GM19025 (cell line): Measurements from ENCODE around the gene MMP24.
"Not testable (repeated sequence)": the region's sequence is repeated elsewhere in the genome, so short reads cannot be mapped to it uniquely, and the experiment has no call there.

Source experiments
- ATAC-seq: cut with Tn5 transposase; IDR thresholded peaks from one replicate; pipeline ENCODE4 v1.9.1; 2021; ENCODE audit warnings: mild to moderate bottlenecking, low read depth, moderate library complexity; ENCODE audit not compliant: unreplicated experiment

MMP24 gene

GRCh38 chr20:35305682-35306556, 79.4 kb downstream of the MMP24 start:
- ATAC-seq: no peak

GRCh38 chr20:35306931-35307517, 80.5 kb downstream of the MMP24 start:
- no peak for ATAC-seq

GRCh38 chr20:35307666-35308653, 81.5 kb downstream of the MMP24 start:
- no peak for ATAC-seq

DNA sequence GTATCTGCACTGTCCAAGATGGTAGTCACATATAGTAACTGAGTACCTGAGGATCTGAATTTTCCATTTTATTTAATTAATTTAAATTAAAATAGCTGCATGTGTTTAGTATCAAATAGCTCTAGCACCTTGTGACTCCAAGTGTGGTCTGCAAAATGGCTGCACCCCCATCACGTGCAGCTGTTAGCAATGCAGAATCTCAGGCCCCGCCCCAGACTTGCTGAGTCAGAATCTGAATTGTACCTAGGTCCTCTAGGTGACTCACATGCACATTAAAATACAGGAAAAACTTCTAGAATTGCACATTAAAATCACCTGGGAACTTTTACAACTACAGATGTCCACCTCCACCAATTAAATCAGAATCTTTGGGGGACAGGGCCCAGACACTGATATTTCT, 84.9 kb downstream of the MMP24 start:
- ATAC-seq: no peak

DNA sequence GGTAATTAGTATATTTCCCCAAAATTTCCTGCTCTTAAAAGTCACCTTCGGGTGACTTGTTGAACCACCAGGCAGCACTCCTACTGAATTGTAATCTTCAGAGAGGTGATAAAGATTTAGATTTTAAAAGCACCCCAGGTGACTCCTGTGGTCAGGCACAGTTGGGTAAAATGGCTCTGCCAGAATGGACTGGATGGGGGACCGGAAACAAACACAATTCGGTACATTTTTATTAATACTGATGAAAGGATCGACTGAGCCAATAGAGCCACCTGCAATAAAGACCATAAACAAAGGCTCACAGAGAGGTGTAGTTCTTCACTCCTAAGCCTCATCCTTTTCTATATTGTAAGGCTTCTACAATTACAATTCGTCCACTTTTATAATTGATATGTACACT, 85.3 kb downstream of the MMP24 start:
- ATAC-seq: no peak

DNA sequence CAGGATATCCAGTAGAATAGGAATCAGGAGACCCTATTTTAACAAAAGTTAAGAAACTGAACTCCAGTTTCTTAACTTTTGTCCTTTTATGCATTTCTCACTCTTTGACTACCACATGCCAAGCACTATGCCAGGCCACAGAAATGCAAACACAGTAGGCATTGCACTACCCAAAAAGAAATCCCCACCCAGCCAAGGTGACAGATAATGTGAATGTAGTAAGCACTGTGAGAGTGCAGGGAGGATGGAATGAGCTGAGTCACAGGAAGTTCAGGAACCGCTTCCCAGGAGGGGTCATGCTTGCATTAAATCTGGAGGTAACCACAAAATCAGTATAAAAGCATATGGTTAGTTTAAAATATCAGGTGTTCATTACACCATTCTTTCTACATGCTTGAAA, 85.8 kb downstream of the MMP24 start:
- no peak for ATAC-seq

- no peak for ATAC-seq
Measured at GRCh38 chr20:35314816-35315631, 88.5 kb downstream of the MMP24 start.

GRCh38 chr20:35315632-35316020, 89.1 kb downstream of the MMP24 start:
- ATAC-seq: not testable (repeated sequence)

- ATAC-seq: no peak
Measured at GRCh38 chr20:35316086-35316485, 89.6 kb downstream of the MMP24 start.

DNA sequence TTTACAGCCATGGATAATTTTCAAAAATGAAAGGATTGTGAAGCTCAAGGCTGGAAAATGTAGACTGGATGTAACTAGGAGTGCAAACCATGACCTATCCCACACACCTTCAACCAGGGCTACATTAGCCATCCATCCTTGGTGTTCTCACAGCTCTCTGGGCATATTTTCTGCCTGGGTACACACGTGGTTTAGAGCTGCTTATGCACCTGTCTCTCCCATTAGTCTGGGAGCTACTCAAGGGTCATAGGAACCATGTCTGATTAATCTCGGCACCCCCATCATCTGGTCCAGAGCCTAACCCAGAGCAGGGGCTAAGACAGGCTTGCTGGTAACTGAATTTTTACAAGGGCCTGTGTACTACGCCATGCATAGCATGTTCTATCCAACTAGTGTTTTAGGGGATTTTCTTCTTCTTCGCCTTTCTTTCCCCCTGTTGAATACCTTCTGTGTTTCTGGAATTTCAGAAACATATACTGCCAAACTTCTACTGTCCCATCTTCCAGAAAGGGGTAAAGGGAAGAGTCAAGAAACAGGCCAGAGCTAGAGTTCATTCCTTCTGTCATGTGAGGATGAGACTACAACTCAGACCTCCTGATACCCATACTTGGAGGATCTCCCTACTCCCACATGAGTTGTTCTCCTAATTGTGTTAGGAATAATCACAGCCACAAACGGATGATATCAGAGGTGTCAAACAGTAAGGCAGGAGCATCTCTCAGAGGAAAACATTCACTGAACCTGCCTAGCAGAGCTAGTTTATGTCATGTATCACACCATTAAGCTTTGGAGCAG, 91.1 kb downstream of the MMP24 start:
- no peak for ATAC-seq

- ATAC-seq: no peak
Measured at GRCh38 chr20:35318502-35319157, 92.1 kb downstream of the MMP24 start.

GRCh38 chr20:35319192-35319870, 92.8 kb downstream of the MMP24 start:
- ATAC-seq: no peak

GRCh38 chr20:35319871-35320197, 93.3 kb downstream of the MMP24 start:
- ATAC-seq: no peak

DNA sequence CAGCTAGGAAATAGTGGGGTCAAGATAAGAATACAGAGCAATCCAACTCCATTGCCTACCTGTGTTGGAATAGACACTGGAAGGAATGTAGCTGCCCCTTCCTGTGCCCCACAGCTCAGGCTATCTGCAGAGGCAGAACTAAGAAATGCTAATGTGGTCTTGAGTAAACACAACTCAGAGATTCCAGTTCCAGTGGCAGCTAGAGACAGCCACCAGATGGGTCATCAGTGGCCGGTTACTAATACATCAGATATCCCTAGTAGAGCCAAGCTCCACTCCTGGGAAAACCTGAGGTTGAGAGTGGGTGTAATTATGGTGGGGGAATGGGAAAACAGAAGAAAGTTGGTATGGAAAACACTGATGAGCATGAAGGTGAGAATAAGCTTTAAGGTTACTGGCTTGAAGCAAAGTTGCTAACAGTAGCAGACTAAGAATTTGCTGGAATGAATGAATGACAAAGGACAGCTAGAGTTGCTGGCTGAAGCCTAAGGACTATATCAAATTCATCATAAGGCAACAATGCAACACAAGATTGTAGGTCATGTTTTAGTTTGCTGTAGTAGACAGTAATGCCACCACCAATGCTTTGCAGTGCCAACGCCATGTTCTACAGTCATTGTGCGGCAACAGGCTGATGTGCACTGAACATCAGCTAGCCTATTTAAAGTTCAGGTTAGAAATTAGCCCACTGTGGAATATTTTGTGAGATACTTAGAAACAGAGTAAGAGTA, 94.1 kb downstream of the MMP24 start:
- no peak for ATAC-seq

GRCh38 chr20:35325401-35325800, 98.9 kb downstream of the MMP24 start:
- no peak for ATAC-seq

DNA sequence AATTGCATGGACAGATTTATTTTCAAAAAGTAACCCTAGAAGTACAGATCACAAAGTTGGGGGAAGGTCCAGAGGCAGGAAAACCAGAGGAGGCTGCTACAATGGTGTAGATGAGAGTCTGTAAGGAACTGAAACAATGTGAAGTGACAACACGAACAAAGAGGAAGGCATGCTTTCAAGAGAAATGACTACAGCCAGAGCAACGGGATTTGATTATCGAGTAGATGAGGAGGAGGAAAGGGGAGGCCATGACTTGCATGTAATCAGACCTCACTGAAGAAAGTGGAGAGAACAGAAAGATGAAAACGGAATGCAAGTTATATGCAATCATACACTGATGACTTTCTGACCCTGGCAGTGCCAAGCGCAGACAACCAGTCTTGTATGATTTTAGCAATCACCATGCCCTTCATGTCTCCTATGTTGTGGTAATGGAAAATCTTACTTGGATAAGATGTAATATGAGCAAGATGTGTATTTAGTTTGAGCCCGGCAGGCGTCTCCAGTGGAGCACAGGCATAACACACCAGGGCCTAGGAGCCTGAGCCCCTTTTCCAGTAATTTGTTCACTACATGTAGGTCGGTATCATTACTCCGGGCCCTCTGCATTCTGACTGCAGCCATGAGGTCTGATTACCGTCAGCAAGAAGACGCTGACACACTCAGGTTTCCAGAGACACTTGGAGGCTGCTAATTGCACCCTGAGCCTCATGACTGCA, 99.7 kb downstream of the MMP24 start:
- ATAC-seq: no peak
